Raji (cell line): ENCODE data around the gene TCEAL1.

Experiments used
- POLR2A ChIP-seq: IDR thresholded peaks from 2 replicates; pipeline ENCODE4 v1.6.1; 2011; ENCODE audit warnings: low read depth, low read length, control low read depth; ENCODE audit not compliant: insufficient read depth

Gene TCEAL1

GRCh38 chrX:103669745-103670144, 41.0 kb downstream of the TCEAL1 start:
- no peak for TF ChIP-seq POLR2A

- TF ChIP-seq POLR2A, result no peak
These were observed 46.0 kb downstream of the TCEAL1 start for GRCh38 chrX:103674531-103675454.

GRCh38 chrX:103678199-103678993, 49.6 kb downstream of the TCEAL1 start:
- no peak for TF ChIP-seq POLR2A
